Suppressor macrophage treated with lipopolysaccharide for 4 hours (primary cell): Measurements from ENCODE around the gene KNCN.

Experiments
- DNase-seq: peaks from one replicate; pipeline ENCODE4 v3.0.0-alpha.2; 2020

The KNCN gene

DNA sequence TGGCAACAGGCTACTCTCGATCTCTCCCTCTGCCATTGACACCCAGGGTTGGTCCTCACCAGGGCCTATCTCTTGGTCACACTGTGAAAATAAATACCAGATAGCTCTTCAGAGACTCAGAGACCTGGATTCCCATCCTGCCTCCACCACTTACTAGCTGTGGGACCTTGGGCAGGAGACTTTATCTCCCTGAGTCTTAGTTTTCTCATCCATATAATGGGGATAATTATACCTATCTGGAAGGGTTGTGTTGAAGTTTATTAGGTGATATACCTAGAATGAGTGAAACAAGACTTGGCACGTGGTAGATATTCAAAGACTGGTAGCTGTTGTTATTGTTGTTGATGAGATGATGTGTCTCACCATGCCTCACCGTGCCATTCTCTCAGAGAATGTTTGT lies 54.4 kb downstream of the KNCN start:
- DNase-seq = no peak

DNA sequence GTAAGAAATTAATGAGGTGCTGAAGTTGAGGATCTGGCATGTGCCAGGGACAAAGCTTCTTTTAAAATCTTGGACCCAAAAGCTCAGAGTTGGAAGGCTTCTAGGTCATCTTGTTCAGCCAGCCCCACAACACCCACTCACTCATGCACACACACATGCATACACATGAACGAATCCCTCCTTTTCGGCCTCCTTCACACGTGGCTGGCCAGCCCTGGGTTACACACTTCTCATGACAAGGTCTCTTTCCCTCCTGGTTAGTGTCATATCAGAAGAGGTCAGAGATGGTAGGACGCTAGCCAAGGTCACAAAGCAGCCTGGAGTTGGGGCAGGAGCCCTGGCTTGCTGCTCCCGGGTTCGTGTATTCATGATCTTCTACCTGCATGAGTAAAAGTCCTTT lies 54.9 kb downstream of the KNCN start:
- no peak for DNase-seq

DNA sequence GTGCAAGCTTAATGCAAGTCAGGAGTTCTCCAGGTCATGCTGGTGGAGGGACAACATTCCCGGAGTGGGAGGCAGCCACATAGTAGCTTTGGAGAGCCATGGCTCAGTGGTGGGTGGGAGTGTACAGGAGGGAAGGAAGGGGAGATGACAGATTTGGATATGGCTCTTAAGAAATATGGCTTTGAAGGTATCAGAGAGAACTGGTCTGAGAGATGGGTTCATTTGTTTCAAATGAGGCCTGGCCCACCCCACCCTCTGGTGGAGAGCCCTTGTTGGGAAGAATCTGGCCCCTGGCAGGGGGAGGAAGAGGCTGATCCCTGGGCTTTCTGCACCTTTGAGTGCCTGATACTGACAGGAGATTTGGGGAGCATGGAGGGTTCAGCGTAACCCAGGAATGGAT lies 55.7 kb downstream of the KNCN start:
- no peak for DNase-seq
